CD4-positive, alpha-beta T cell treated with Interleukin-2 at 100 ng/mL for 4 hours (primary cell): Measurements from ENCODE around the gene RBM12.

ENCODE experiments used
- DNase-seq: peaks from one replicate; pipeline ENCODE4 v3.0.0-alpha.2; 2020; ENCODE audit warnings: low spot score

The RBM12 gene

GRCh38 chr20:35657271-35657670 is 7.4 kb downstream of the RBM12 start:
- DNase-seq = peak; percentile 11

- DNase-seq = no peak
These were observed 10.3 kb downstream of the RBM12 start for GRCh38 chr20:35654415-35654814.

GRCh38 chr20:35653893-35654292 is 10.8 kb downstream of the RBM12 start:
- no peak for DNase-seq

GRCh38 chr20:35653430-35653734 is 11.3 kb downstream of the RBM12 start:
- DNase-seq = no peak

GRCh38 chr20:35652641-35653429 is 11.9 kb downstream of the RBM12 start:
- no peak for DNase-seq

- no peak for DNase-seq
These were observed 12.7 kb downstream of the RBM12 start for GRCh38 chr20:35651958-35652357.

GRCh38 chr20:35650632-35651031 is 14.1 kb downstream of the RBM12 start:
- no peak for DNase-seq

GRCh38 chr20:35648836-35649235 is 15.9 kb downstream of the RBM12 start:
- no peak for DNase-seq

GRCh38 chr20:35644806-35645205 is 19.9 kb downstream of the RBM12 start:
- no peak for DNase-seq

- no peak for DNase-seq
These were observed 21.7 kb downstream of the RBM12 start for GRCh38 chr20:35643045-35643444.

GRCh38 chr20:35641743-35642142 is 23.0 kb downstream of the RBM12 start:
- no peak for DNase-seq

GRCh38 chr20:35640724-35641123 is 24.0 kb downstream of the RBM12 start:
- no peak for DNase-seq

GRCh38 chr20:35638751-35639150 is 25.9 kb downstream of the RBM12 start:
- DNase-seq = no peak

- DNase-seq = no peak
These were observed 27.4 kb downstream of the RBM12 start for GRCh38 chr20:35637276-35637675.

GRCh38 chr20:35636095-35636494 is 28.6 kb downstream of the RBM12 start:
- DNase-seq = no peak

- no peak for DNase-seq
These were observed 29.0 kb downstream of the RBM12 start for GRCh38 chr20:35635652-35636051.

- no peak for DNase-seq
These were observed 32.1 kb downstream of the RBM12 start for GRCh38 chr20:35632539-35633115.

GRCh38 chr20:35630636-35631035 is 34.1 kb downstream of the RBM12 start:
- no peak for DNase-seq

GRCh38 chr20:35629427-35630145 is 35.1 kb downstream of the RBM12 start:
- no peak for DNase-seq

- no peak for DNase-seq
These were observed 37.6 kb downstream of the RBM12 start for GRCh38 chr20:35627121-35627520.

GRCh38 chr20:35626386-35627001 is 38.2 kb downstream of the RBM12 start:
- no peak for DNase-seq

GRCh38 chr20:35625584-35626385 is 38.9 kb downstream of the RBM12 start:
- no peak for DNase-seq
